HG03439 (cell line): ENCODE data around the gene RAPGEF4.

Source experiments
- ATAC-seq: cut with Tn5 transposase; IDR thresholded peaks from one replicate; pipeline ENCODE4 v1.9.1; 2021; ENCODE audit warnings: mild to moderate bottlenecking, moderate library complexity; ENCODE audit not compliant: unreplicated experiment

The RAPGEF4 gene

GRCh38 chr2:172962082-172962481, 226.4 kb downstream of the RAPGEF4 start:
- no peak for ATAC-seq

DNA sequence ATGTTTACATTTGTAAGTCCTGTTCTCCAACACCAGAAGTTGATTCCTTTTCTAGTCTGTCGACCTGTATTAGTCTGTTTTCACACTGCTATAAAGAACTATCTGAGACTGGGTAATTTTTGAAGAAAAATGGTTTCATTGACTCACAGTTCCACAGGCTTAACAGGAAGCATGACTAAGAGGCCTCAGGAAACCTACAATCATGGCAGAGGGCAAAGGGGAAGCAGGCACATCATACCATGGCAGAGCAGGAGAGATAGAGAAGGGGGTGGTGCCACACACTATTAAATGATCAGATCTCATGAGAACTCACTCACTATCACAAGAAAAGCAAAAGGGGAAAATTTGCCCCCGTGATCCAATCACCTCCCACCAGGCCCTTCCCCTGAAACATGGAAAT, 227.2 kb downstream of the RAPGEF4 start:
- ATAC-seq: no peak

DNA sequence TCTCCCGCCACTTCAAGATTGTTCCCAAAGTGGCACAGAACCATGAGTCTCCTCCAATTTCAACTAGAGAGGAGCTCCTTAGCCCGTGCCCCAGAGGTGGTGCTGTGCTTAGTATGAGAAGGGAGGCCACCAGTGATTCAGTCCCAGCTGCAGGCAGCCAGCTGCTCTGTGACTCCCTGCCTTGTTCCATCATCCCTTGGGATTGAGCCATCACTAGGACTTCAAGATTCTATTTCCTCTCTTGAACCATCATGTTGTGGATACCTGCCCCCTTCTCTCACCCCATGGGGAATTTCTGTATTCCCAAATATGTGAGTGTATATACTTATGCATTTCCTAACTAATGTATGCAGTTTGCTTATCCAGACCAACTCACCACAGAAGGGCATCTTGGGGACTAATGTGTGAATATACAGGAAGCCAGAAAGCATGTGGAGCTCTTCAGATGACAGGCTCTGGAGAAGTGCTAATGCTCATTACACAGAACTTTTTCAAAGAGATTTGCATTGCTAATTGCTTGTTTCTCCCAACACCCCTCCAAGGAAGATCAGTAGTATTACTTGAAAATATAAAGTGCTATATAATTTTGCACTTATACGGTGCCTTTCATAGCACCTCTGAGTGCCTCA, 229.0 kb downstream of the RAPGEF4 start:
- no peak for ATAC-seq

DNA sequence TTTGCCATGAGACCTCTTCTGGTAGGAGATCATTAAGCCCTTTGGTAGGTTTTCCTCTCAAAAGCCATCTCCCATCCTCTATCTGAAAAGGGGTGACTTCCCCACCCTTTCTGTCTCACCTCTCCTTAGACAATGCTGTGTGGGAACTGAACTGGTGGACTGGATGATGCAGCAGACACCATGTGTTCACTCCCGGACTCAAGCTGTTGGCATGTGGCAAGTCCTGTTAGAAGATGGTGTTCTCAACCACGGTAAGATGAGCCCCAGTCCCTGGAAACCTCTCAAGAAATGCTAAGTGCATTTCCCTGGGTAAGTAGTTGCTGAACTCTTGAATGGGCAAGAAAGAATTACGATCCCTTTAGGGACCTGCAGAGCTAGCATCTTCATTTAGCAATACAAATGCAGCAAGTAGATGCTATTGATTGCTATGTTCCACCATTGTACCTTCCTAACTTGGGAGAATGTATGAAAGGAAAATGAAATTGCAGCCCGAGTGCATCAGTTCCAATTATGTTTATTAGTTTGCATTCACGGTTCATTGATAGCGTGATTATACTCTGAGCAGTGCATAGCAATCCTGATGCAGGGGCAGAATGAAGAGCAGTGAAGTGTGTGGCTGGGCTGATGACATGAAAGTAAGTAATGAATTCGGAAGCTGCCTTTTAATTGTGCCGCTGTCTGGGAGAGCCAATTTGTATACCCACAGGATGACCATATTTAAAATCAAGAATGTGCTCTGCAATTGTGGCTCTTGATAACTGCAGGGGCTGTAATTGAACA, 230.0 kb downstream of the RAPGEF4 start:
- ATAC-seq: no peak

DNA sequence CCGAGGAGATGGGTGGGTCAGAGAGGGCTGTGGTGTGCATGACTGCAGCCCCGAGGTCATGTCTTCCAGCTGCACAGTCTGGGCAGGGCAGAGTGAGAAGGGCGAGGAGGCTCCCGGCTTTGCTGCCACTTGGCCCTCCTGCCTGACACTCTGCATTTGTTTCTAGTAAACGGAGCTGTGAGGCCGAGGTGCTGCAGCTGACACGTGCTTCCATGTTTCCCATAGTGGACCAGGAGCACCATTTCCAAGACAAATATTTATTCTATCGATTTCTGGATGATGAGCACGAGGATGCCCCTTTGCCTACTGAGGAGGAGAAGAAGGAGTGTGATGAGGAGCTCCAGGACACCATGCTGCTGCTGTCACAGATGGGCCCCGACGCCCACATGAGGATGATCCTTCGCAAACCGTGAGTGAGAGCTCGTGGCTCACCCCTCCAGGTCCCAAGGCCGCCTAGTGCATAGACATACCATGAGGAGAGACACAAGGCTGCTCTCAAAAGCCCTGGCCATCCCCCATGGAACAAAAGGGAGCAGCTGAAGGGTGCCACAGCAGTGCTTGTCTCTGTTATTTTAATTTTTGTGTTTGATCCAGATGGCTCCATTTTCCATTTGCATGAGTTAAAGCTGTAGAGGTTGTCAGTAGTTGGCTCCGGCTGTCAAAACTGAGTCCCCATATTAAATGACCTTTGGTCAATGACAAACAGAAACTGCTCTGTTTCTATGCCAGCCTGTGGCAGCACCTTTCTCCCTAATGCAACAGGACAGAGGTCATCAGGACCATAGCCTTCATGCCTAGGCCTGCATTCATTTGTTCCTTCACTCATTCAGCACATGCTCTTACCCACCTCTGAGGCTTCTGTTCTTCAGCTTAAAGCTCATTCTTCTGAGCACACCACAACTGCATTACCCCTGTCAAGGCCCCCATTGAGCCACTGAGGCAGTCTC, 231.7 kb downstream of the RAPGEF4 start:
- no peak for ATAC-seq

- no peak for ATAC-seq
These were observed 232.4 kb downstream of the RAPGEF4 start for GRCh38 chr2:172968061-172968469.

- no peak for ATAC-seq
These were observed 233.5 kb downstream of the RAPGEF4 start for GRCh38 chr2:172969166-172969565.

DNA sequence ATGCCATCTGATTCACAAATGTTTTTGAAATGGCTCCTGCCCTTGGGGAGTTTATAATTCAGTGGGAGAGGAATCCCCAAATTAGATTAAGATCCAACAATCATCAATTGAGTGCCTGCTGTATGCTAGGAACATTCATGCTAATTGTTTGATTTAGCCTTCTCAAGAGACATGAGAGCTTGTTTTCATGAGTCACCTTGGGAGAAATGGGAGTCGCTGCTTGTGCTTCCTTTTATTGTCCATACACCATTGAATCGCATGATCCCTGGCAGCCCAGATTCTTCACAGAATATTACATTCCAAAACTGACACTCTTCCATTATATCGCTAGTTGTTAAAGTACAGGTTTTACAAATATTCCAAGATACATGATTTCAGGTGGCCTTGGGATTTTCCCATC, 234.0 kb downstream of the RAPGEF4 start:
- ATAC-seq: no peak

- no peak for ATAC-seq
These were observed 235.0 kb downstream of the RAPGEF4 start for GRCh38 chr2:172970660-172971059.

- no peak for ATAC-seq
These were observed 236.5 kb downstream of the RAPGEF4 start for GRCh38 chr2:172972005-172972619.

- no peak for ATAC-seq
These were observed 239.1 kb downstream of the RAPGEF4 start for GRCh38 chr2:172974762-172975161.

- ATAC-seq: no peak
These were observed 240.5 kb downstream of the RAPGEF4 start for GRCh38 chr2:172976116-172976515.

GRCh38 chr2:172976816-172977215, 241.2 kb downstream of the RAPGEF4 start:
- ATAC-seq: no peak

GRCh38 chr2:172977270-172978062, 241.8 kb downstream of the RAPGEF4 start:
- ATAC-seq: no peak

DNA sequence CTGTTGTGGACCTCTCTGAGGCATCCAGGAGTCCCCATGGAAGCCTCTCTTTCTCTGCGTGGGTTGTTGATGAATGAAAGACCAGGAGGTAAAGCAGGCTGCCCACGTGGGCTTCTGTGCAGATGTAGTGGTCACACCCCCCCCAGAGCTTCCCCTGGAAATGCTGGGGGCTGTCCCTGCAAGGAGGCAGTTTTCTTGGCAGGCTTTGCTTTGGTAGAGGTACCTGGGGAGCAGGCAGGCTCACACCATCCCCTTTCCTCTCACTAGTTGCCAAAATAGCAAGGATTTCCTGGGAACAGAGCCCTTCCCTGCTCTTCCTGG, 242.4 kb downstream of the RAPGEF4 start:
- no peak for ATAC-seq

DNA sequence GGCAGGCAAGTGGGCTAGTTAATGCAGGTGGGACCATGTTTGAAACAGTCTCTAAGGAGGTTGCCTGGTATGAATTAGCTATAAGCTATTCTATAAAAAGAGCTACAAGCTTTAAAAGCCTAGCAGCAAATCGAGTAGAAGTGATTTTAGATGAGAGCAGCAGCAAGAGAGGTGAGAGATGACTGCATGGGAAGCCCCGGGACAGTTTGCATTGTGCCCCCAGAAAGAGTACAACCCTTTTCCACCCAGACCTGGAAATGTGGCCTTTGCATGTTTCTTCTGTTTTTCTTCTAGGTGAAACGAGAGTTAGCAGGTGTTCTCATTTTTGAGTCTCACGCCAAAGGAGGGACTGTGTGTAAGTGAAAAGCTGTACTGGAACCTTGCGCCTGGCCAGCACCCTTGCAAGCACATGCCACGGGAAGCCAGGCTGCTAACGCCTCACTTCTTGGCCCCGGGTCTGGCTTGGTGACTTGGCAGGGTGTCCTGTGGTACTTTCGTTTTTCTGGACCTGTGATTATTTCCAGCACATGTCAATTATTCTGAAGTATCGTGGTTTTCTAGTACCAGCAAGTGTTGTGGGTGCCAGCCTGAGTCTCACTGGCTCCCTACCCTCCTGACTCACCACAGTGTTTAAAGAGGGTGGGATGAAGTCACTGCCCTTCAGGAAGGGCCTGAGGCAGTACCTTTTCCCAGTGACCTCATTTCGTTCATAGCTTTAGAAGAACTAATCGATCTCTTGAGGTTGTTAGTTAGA, 249.7 kb downstream of the RAPGEF4 start:
- no peak for ATAC-seq

- ATAC-seq: no peak
These were observed 250.4 kb downstream of the RAPGEF4 start for GRCh38 chr2:172986040-172986439.

- no peak for ATAC-seq
These were observed 253.1 kb downstream of the RAPGEF4 start for GRCh38 chr2:172988728-172989127.

GRCh38 chr2:172991031-172991430, 255.4 kb downstream of the RAPGEF4 start:
- no peak for ATAC-seq

DNA sequence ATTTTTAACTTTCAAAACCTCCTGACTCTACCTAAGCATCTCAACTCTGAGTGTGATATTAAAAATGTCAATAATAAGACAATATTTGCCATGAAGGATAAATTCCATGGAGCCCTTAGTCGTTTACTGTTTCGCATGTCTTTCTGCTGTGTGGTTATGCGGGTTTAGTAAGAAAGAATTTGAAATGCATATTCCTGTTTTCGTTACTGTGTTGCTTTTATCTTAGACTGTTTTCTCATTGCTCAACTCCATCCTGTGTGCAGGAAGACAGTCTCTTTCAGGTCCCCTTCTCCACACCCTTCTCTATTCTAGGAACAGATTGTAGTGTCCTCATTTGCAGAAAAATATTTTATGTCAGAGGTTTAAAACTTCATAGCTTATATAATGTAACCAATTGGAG, 257.5 kb downstream of the RAPGEF4 start:
- no peak for ATAC-seq
